Activated T-cell treated with anti-CD3 and anti-CD28 coated beads for 48 hours (primary cell): ENCODE measurements around the gene FICD.

Source experiments
- DNase-seq: peaks from one replicate; pipeline ENCODE4 v3.0.0-alpha.2; 2020; ENCODE audit warnings: low read depth

FICD gene

GRCh38 chr12:108502922-108503321, 12.2 kb upstream of the FICD start:
- DNase-seq: no peak

GRCh38 chr12:108505129-108505528, 9.9 kb upstream of the FICD start:
- no peak for DNase-seq

DNA sequence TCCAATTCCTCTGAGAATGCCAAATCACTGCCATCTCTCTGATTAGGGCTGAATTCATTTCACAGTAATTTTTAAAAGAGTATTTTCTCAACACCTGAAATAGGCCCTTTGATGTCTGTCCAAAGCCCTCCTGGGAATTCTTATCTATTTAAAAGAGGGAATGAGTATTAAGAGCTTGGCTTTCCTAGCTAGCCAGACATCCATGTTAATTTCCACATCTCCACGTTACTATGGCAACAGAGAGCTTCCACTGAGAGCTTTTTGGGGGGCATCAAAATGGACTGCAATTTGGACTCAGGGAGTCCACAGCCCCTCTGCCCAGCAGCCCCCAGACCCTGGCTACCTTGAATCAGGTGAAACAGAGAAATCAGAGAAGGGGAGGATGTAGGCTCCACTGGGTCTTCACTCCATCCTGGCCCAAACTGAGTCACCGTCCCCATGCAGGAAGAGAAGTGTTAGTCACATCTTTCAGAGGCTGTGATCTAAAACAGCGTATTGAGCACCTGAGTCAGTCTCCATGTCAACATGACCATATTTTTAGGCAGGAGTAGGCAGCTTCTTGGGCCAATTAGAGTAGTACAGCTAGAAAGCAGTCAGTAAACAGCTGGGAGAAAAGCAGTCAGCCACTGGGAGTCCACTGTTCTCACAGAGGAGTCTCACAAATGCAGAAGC, 7.0 kb upstream of the FICD start:
- DNase-seq: peak; percentile 23

- no peak for DNase-seq
Measured at GRCh38 chr12:108509806-108510205, 5.3 kb upstream of the FICD start.

DNA sequence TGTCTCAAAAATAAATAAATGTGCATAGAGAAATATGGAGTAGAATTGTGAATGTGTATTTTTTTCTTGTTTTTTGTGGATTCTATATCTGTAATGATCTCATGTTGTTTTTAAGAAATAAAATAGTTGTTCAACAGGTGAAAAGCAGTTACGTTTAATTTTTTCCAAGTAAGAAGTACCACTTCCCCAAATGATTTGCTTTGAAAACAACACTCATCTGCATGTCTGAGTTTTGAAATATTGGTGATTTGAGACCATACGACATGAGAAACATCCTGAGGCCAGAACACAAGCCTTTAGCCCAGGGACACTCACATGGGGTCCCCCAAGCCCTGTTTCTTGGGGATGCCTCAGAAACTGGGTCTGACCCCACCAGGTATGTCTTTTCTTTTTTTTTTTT, 4.2 kb upstream of the FICD start:
- no peak for DNase-seq

DNA sequence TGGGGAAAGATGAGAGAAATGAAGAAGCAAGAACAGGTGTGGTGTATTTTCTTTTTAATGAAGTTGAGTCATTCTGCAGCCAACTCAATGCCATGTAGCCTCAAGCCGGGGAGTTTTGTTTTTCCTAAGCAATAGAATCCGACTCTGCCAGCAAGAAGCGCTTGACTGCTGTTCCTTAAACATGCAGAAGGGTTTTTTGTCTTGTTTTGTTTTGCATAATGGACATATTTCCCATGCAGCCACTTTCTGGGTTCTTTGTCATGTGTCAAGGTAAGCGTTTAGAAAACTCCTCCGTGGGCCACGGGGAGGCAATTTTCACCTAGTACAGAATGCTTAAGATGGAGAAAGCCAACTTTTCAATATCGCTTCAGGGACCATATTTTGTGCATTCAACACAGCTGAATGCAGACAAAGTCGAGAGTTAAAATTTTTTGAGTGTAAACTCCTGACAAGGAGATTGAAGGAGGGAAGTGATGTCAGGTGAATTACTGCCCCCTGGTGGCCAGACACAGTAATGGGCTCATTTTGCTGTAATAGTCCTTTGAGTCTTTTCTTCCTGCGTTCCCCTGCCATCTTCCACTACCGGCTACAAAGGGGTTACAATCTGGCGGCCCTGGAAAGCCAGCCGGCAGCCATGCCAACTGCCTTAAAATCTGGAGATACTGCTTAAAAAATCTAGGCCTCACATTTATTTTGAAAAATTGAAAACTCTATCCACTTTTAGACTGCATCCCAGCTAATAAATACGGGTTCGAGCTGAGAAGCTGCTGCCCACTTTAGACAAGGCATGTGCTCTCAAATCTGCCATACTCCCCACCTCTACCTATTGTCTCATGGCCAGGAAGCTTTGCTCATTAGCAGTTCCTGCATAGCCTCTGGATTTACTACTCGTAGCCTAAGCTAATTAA, 3.2 kb upstream of the FICD start:
- DNase-seq: peak; percentile 65

- DNase-seq: no peak
Measured at GRCh38 chr12:108514468-108514972, 557 bp upstream of the FICD start.

- no peak for DNase-seq
Measured at GRCh38 chr12:108515916-108516315, 839 bp downstream of the FICD start.

- DNase-seq: no peak
Measured at GRCh38 chr12:108516511-108517275, 1.6 kb downstream of the FICD start.

DNA sequence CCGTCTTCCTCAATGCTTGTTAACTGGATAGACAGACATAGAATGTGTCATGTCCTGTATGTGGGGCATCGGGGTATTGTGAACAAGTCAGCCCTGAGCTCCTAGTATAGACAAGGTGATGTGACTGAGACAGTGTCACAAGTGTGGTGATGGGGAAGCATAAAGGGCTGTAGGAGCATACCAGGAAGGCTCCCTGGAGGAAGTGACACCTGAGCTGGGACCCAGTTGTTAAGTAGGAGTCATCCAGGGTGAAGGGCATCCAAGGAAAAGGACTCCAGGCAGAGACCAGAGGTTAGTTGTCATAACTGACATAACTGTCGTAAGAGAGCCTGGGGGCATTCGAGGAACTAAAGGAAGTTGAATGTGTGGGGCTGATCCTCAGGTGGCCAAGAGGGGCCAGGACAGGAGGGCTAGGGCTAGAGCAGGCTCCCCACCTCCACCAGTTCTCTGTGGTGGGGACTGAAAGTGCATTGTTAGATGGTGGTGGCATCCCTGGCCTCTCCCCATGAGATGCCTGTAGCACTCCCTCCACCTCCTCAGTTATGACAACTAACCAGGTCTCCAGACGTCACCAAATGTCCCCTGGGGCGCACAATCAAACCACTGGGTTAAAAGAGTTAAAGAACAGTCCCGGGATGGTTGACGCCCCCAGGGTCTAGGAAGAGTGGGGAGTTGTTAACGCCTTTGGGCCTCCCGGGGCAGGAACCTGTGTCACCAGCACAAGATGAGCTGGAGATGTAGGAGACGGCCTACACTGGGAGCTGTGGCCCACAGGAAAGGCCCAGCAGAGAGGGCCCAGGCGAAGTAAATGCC, 2.4 kb downstream of the FICD start:
- no peak for DNase-seq

- DNase-seq: no peak
Measured at GRCh38 chr12:108518101-108518715, 3.1 kb downstream of the FICD start.

- no peak for DNase-seq
Measured at GRCh38 chr12:108518716-108519496, 3.8 kb downstream of the FICD start.

DNA sequence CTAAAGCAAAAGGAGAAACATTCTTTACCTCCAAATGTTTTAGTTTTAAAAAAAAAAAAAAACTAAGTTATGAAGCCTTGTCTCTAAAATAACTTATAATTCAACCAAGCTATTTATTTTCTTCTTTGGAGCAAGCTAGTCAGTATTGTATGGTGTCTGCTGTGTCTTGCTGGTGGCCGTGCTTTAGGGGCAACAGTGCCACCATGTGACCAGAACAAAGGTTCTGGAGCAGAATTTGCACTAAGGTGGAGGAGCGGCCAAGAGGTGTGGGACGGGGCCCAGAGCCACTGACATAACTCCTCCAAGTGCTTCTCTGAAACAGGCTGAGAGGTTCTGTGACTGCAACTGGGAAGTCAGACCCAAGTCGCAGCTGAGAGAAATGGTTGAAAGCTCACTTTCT, 4.5 kb downstream of the FICD start:
- no peak for DNase-seq

DNA sequence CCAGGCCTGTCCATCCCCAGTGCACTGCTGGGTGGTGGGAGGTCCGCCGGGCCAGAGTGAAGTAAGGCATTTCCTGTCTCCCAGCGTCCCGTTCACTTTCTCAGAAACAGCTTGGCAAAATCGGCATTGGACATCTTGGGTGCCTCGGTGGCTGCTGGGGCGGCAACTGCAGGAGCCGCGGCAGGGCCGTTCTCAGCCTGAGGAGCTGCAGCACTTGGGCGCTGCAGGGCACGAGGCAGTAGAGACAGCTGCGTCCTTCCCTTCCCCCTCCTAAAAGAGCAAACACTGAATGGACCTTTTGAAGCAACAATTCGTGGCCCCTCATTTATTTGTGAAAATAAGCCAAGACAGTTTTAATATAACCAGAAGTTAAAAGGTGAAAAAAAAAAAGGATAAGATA, 8.3 kb downstream of the FICD start:
- no peak for DNase-seq

GRCh38 chr12:108525681-108526080, 10.6 kb downstream of the FICD start:
- no peak for DNase-seq

GRCh38 chr12:108526482-108527165, 11.5 kb downstream of the FICD start:
- DNase-seq: no peak

GRCh38 chr12:108527166-108527496, 12.1 kb downstream of the FICD start:
- no peak for DNase-seq

DNA sequence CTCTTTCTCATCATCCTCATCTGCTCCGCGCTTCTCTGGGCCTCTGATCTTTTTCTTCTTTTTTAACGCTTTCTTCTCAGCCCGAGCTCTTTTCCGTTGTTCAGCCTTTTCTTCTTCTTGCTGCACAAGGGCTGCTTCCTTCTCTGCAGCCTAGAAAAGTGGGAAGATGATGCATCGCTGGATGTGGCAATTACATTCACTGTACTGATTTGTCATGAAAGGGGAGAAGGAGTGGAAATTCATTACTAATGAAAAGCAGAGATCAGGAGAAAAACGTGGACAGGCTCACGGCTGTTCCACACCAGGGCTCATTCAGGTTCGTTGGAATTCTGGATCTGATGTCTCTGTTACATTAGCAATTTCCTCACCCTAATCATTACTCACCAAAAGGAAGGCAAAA, 15.1 kb downstream of the FICD start:
- DNase-seq: no peak

DNA sequence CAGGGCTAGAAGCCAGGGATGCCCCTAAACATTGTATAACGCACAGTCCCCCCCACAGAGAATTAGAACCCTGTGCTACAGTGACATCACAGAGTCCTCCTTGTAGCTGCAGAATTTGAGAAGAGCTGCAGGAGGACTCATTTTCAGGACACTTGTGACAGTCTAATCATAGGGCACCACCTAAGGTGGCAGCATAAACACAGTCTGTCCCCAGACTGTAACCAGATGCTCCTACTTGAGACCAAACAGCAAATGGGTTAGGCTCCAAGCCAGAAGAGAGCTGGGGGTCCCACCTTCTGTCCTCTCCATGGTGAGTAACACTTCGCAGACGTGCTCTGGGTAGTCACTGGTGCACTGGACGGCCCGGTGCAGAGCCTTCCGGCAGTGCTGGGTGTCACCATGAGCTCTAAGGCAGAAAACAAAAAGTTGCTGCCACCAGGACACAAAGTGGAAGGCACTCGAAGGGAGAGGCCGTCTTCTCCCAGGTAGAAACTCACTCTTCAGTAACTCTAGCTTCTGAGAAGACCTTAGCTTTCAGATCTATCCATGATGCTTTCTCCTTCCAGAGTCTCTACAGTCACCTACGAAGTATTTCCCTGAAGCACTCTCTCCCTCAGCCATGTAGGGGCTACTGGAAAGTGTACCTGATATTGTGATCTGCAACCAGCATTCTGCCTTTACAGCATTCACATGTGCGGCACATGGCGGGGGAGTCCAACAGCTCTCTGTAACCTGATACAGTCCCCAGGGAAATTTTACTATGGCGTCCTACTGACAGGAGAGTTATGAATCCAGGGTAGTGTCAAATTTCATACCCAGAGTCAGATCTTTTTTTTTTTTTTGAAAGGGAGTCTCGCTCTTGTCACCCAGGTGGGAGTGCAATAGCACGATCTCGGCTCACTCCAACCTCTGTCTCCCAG, 17.1 kb downstream of the FICD start:
- no peak for DNase-seq
